ENCODE data around the gene RHCG. TPM values are rescaled to one million over a fixed set of nuclear protein-coding genes. Genes with fewer than 3 reads are reported as not detected.

RHCG gene
- not detected for total RNA-seq

DNA sequence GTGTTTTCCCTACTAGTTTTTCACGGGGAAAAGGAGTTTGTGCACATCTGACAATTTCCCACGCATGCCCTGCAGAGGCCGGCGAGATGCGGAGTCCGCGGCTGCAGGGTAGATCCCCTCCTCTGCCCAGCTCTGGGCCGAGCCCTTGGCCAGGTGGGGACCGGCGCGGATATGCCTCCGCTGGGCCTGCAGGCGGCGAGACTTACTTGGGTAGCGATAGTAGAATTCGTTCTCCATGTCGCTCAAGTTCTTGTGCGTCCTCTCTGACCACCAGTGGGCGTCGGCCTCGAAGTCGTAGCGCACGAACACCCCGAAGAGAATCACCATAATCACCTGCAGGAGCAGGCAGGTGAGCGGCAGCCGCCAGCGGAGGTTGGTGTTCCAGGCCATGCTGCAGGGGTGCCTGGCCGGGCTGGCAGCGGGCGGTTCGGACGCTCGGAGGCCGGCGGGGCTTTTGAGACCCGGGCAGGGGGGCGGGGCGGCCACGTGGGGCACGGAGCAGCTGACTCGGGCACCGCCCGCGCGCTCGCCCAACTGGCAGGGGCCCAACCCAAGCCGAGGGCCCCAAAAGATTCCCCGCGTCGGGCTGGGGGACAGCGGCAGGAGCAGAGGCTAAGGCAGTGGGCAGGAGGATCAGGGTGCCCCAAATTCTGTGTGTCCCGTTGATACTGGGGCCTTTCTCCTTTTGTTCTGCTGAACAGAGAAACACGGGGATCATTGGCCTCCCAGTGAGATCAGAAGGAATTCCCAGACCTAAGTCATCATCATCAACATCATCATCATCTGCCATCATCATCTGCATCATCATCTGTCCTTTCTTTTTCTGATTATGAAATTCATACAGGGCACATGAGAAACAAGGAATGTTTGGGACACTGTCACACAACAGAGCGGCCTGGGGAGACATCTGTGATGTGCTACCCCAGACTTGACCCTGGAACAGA lies at the start of gene RHCG:
Gene RHCG, minus strand, starts transcription at position 429 of the 944 bp plus-strand sequence. Its CDS starts 39 bp downstream, at position 390.
- TF ChIP-seq, protein P1, sequence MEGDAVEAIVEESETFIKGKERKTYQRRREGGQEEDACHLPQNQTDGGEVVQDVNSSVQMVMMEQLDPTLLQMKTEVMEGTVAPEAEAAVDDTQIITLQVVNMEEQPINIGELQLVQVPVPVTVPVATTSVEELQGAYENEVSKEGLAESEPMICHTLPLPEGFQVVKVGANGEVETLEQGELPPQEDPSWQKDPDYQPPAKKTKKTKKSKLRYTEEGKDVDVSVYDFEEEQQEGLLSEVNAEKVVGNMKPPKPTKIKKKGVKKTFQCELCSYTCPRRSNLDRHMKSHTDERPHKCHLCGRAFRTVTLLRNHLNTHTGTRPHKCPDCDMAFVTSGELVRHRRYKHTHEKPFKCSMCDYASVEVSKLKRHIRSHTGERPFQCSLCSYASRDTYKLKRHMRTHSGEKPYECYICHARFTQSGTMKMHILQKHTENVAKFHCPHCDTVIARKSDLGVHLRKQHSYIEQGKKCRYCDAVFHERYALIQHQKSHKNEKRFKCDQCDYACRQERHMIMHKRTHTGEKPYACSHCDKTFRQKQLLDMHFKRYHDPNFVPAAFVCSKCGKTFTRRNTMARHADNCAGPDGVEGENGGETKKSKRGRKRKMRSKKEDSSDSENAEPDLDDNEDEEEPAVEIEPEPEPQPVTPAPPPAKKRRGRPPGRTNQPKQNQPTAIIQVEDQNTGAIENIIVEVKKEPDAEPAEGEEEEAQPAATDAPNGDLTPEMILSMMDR (IDR thresholded peaks at IDR 0.05), result no peak
- Histone ChIP-seq H3K27ac (no peak within 1 kb of the TSS), H3K4me1 (ENCODE audit: control insufficient read depth in 1 of 2, low read depth in 2 of 2) (peaks cover 0 to 8% of the 10 kb centered on the region in 2 donors), H3K36me3 (no peaks in the 10 kb centered on the region), H3K4me3 (peak within 1 kb of the TSS; percentile 60), H3K27me3 (replicated peaks; ENCODE audit: insufficient read depth) (no peaks in the 10 kb centered on the region), H3K9me3 (no peaks in the 10 kb centered on the region)
- DNase-seq (ENCODE audit: low spot score) (no peak), ATAC-seq (ENCODE audit: insufficient number of reproducible peaks, low FRiP score, low read depth) (no peak)

DNA sequence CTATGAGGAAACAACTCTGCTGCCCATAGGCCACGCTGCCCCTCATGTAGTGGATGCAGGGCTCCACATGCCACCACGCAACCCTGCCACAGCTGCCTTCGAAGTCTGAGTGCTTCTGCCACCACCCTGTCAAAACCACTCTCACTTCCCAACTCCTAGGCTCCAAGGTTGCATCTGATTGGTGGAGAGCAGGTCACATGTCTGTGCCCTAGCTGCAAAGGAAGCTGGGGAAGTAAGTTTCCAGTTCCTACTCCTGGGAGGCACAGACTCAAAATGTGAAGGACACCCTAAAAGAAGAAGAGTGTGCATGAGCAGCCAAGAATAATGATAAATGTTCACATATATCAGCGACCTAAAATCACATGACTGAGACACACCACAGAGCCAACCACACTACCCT lies 47.0 kb upstream of the RHCG start:
- no peak for DNase-seq (ENCODE audit: low spot score)
- Histone ChIP-seq H3K27ac (no peak overlapping the region), H3K36me3 (no peaks in the 10 kb centered on the region), H3K4me1 (ENCODE audit: control insufficient read depth in 1 of 2, low read depth in 2 of 2) (no peaks in the 10 kb centered on the region), H3K9me3 (no peaks in the 10 kb centered on the region), H3K27me3 (replicated peaks; ENCODE audit: insufficient read depth) (no peaks in the 10 kb centered on the region), H3K4me3 (no peak overlapping the region)
- TF ChIP-seq, protein P1 (IDR thresholded peaks at IDR 0.05), result no peak
- no peak for ATAC-seq (ENCODE audit: insufficient number of reproducible peaks, low FRiP score, low read depth)

DNA sequence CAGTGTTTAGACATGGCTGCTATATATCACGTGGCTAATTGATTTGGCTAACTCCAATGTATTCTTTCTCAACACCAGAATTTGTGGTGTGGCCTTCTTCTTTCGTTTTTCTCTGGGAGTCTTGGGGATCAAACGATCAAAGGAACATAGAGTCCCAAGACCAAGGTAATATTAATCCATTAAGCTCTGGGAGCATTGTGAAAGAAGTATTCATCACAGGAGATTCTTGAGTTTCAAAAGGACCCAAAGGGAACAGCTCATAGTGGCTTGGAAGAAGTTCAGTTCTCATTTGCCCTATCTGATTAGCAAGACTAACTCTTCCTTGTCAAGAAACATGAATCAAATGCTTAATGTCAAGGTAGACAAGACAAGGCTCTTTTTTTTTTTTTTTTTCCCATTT lies 46.0 kb upstream of the RHCG start:
- Histone ChIP-seq H3K4me3 (no peak overlapping the region), H3K4me1 (ENCODE audit: control insufficient read depth in 1 of 2, low read depth in 2 of 2) (no peaks in the 10 kb centered on the region), H3K27me3 (replicated peaks; ENCODE audit: insufficient read depth) (no peaks in the 10 kb centered on the region), H3K9me3 (peaks cover 4% of the 10 kb centered on the region), H3K27ac (no peak overlapping the region), H3K36me3 (no peaks in the 10 kb centered on the region)
- TF ChIP-seq, protein P1 (IDR thresholded peaks at IDR 0.05), result no peak
- no peak for DNase-seq (ENCODE audit: low spot score)
- no peak for ATAC-seq (ENCODE audit: insufficient number of reproducible peaks, low FRiP score, low read depth)

DNA sequence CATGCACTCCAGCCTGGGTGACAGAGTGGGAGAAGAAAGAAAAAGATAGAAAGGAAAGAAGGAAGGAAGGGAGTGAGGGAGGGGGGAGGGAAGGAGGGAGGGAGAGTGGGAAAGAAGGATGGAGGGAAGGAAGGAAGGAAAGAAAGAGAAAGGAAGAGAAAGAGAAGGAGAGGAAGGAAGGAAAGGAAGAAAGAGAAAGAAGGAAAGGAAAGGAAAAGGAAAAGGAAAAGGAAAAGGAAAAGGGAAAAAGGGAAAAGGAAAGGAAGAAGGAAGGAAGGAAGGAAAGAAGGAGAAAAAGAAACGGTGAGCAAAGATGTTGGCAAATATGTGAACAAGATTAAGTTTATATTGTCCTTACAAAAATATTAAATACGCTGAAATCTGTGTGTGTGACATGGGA lies 42.6 kb upstream of the RHCG start:
- no peak for ATAC-seq (ENCODE audit: insufficient number of reproducible peaks, low FRiP score, low read depth)
- Histone ChIP-seq H3K27me3 (replicated peaks; ENCODE audit: insufficient read depth) (no peaks in the 10 kb centered on the region), H3K4me3 (no peak overlapping the region), H3K9me3 (peaks cover 5% of the 10 kb centered on the region), H3K27ac (no peak overlapping the region), H3K36me3 (no peaks in the 10 kb centered on the region), H3K4me1 (ENCODE audit: control insufficient read depth in 1 of 2, low read depth in 2 of 2) (no peaks in the 10 kb centered on the region)
- DNase-seq (ENCODE audit: low spot score), result no peak
- TF ChIP-seq, protein P1 (IDR thresholded peaks at IDR 0.05), result no peak

DNA sequence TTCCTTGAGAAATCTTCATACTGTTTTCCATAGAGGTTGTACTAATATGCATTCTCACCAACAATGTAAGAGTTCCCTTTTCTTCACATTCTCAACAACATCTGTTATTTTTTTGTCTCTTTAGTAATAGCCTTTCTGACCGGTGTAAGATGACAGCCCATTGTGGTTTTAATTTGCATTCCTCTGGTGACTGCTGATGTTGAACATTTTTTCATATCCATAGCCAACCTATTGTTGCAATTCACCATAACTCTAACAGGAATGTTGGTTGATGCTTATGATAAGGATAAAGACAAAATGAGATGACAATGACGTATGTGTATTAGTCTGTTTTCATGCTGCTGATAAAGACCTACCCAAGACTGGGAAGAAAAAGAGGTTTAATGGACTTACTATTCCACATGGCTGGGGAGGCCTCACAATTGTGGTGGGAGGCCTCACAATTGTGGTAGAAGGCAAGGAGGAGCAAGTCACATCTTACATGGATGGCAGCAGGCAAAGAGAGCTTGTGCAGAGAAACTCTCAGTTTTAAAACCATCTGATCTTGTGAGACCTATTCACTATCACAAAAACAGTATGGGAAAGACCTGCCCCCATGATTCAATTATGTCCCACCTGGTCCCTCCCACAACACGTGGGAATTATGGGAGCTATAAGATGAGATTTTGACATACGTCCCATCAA lies 37.6 kb upstream of the RHCG start:
- H3K27ac ChIP-seq, result no peak overlapping the region
- no peaks in the 10 kb centered on the region for H3K27me3 ChIP-seq (replicated peaks; ENCODE audit: insufficient read depth)
- ATAC-seq (ENCODE audit: insufficient number of reproducible peaks, low FRiP score, low read depth) (no peak), DNase-seq (ENCODE audit: low spot score) (no peak)
- no peaks in the 10 kb centered on the region for H3K36me3 ChIP-seq
- TF ChIP-seq, protein P1 (IDR thresholded peaks at IDR 0.05), result no peak
- H3K4me3 ChIP-seq, result no peak overlapping the region
- peaks cover 5% of the 10 kb centered on the region for H3K9me3 ChIP-seq
- H3K4me1 ChIP-seq (ENCODE audit: control insufficient read depth in 1 of 2, low read depth in 2 of 2), result no peaks in the 10 kb centered on the region
